ENCODE data around the gene RNF123. TPM values are rescaled to one million over a fixed set of nuclear protein-coding genes. Genes with fewer than 3 reads are reported as not detected.

The RNF123 gene
- total and polyA plus RNA-seq, 2 donors = 15.9 to 29.3 TPM

DNA sequence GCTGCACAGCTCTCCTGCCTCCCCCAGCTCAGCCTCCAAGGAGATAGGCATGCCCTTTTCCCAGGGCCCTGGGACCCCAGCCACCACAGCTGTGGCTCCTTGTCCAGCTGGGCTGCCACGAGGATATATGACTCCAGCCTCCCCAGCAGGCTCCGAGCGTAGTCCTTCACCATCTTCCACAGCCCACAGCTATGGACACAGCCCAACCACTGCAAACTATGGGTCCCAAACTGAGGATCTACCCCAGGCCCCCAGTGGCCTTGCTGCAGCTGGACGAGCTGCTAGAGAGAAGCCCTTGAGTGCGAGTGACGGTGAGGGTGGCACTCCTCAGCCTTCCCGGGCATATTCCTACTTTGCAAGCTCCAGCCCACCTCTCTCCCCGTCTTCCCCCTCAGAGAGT lies 35.7 kb upstream of the RNF123 start:
- no peak for DNase-seq (ENCODE audit: extremely low spot score)
- Histone ChIP-seq H3K4me1 (ENCODE audit: insufficient read depth) (no peaks in the 10 kb centered on the region), H3K4me3 (ENCODE audit: low read depth, low read length) (no peak overlapping the region), H3K27ac (ENCODE audit: low read depth) (no peak overlapping the region), H3K36me3 (ENCODE audit: insufficient read depth) (no peaks in the 10 kb centered on the region)
- WGBS = 68% methylated on average over 8 of the region's 8 CpGs

DNA sequence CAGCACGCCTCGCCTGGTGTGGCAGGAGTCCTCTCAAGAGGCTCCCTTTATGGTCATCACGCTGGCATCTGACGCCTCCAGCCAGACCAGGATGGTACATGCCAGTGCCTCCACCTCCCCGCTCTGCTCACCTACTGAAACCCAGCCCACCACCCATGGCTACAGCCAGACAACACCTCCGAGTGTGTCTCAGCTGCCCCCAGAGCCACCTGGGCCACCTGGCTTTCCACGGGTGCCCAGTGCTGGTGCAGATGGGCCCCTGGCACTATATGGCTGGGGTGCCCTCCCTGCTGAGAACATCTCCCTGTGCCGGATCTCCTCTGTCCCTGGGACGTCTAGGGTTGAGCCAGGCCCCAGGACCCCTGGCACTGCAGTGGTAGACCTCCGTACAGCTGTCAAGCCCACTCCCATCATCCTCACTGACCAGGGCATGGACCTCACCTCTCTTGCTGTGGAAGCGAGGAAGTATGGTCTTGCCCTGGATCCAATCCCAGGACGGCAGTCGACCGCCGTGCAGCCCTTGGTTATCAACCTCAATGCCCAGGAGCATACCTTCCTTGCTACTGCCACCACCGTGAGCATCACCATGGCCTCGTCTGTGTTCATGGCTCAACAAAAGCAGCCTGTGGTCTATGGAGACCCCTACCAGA lies 35.1 kb upstream of the RNF123 start:
- Histone ChIP-seq H3K36me3 (ENCODE audit: insufficient read depth) (no peaks in the 10 kb centered on the region), H3K4me1 (ENCODE audit: insufficient read depth) (no peaks in the 10 kb centered on the region), H3K4me3 (ENCODE audit: low read depth, low read length) (no peak overlapping the region), H3K27ac (ENCODE audit: low read depth) (no peak overlapping the region)
- no peak for DNase-seq (ENCODE audit: extremely low spot score)
- WGBS = 90% methylated on average over 17 of the region's 17 CpGs

GRCh38 chr3:49654955-49655556 lies 34.3 kb upstream of the RNF123 start:
- H3K4me1 ChIP-seq (ENCODE audit: insufficient read depth) = no peaks in the 10 kb centered on the region
- WGBS = 74% methylated on average over 10 of the region's 10 CpGs
- H3K4me3 ChIP-seq (ENCODE audit: low read depth, low read length) = no peak overlapping the region
- H3K27ac ChIP-seq (ENCODE audit: low read depth) = no peak overlapping the region
- no peaks in the 10 kb centered on the region for H3K36me3 ChIP-seq (ENCODE audit: insufficient read depth)
- no peak for DNase-seq (ENCODE audit: extremely low spot score)

DNA sequence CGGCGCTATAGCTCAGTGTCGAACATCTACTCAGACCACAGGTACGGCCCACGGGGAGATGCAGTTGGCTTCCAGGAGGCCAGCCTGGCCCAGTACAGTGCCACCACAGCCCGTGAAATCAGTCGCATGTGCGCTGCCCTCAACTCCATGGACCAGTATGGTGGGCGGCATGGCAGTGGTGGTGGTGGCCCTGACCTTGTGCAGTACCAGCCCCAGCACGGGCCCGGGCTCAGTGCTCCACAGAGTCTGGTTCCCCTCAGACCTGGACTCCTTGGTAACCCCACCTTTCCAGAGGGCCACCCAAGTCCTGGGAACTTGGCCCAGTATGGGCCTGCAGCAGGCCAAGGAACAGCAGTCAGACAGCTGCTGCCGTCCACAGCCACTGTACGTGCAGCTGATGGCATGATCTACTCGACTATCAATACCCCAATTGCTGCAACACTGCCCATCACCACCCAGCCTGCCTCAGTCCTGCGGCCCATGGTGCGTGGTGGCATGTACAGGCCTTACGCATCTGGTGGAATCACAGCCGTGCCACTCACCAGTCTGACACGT lies 33.5 kb upstream of the RNF123 start:
- no peak for DNase-seq (ENCODE audit: extremely low spot score)
- Histone ChIP-seq H3K27ac (ENCODE audit: low read depth) (no peak overlapping the region), H3K4me3 (ENCODE audit: low read depth, low read length) (no peak overlapping the region), H3K4me1 (ENCODE audit: insufficient read depth) (no peaks in the 10 kb centered on the region), H3K36me3 (ENCODE audit: insufficient read depth) (no peaks in the 10 kb centered on the region)
- 95% methylated on average over 19 of the region's 19 CpGs for WGBS

DNA sequence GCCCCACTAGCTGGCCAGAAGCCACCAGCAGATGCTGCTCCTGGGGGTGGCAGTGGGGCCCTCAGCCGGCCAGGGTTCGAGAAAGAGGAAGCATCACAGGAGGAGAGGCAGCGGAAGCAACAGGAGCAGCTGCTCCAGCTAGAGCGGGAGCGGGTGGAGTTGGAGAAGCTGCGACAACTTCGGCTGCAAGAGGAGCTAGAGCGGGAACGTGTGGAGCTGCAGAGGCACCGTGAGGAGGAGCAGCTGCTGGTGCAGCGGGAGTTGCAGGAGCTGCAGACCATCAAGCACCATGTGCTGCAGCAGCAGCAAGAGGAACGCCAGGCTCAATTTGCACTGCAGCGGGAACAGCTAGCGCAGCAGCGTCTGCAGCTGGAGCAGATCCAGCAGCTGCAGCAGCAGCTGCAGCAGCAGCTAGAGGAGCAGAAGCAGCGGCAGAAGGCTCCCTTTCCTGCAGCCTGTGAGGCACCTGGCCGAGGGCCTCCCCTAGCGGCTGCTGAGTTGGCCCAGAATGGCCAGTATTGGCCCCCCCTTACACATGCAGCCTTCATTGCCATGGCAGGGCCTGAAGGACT lies 32.7 kb upstream of the RNF123 start:
- Histone ChIP-seq H3K4me1 (ENCODE audit: insufficient read depth) (no peaks in the 10 kb centered on the region), H3K27ac (ENCODE audit: low read depth) (no peak overlapping the region), H3K36me3 (ENCODE audit: insufficient read depth) (no peaks in the 10 kb centered on the region), H3K4me3 (ENCODE audit: low read depth, low read length) (no peak overlapping the region)
- 54% methylated on average over 18 of the region's 18 CpGs for WGBS
- no peak for DNase-seq (ENCODE audit: extremely low spot score)

GRCh38 chr3:49657208-49657915 lies 32.0 kb upstream of the RNF123 start:
- WGBS = 92% methylated on average over 36 of the region's 36 CpGs
- no peak overlapping the region for H3K4me3 ChIP-seq (ENCODE audit: low read depth, low read length)
- DNase-seq (ENCODE audit: extremely low spot score) = no peak
- no peak overlapping the region for H3K27ac ChIP-seq (ENCODE audit: low read depth)
- no peaks in the 10 kb centered on the region for H3K4me1 ChIP-seq (ENCODE audit: insufficient read depth)
- H3K36me3 ChIP-seq (ENCODE audit: insufficient read depth) = no peaks in the 10 kb centered on the region

GRCh38 chr3:49658711-49659110 lies 30.6 kb upstream of the RNF123 start:
- Histone ChIP-seq H3K36me3 (ENCODE audit: insufficient read depth) (no peaks in the 10 kb centered on the region), H3K4me3 (ENCODE audit: low read depth, low read length) (no peak overlapping the region), H3K27ac (ENCODE audit: low read depth) (no peak overlapping the region), H3K4me1 (ENCODE audit: insufficient read depth) (no peaks in the 10 kb centered on the region)
- DNase-seq (ENCODE audit: extremely low spot score) = no peak
- WGBS = 59% methylated on average over 2 of the region's 2 CpGs

DNA sequence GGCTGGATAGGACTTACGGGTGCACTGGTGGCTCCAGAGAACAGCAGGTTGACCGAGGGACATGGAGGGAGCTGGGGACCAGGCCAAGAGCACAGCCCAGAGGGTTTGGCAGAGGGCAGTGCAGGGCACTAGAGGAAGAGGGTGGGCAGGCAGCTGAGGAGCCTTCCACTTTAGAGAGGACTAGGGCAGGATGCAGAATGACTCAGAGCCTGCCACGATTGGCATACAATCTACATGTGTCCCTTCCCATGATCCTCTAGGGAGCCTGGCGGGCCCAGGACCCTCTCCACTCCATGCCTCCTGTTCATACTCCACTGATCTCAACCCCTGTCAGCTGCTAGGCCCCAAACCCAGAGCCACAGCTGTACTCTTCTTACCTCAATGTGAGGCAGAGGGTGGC lies 29.6 kb upstream of the RNF123 start:
- WGBS = 63% methylated on average over 4 of the region's 4 CpGs
- no peak for DNase-seq (ENCODE audit: extremely low spot score)
- Histone ChIP-seq H3K36me3 (ENCODE audit: insufficient read depth) (no peaks in the 10 kb centered on the region), H3K27ac (ENCODE audit: low read depth) (no peak overlapping the region), H3K4me3 (ENCODE audit: low read depth, low read length) (no peak overlapping the region), H3K4me1 (ENCODE audit: insufficient read depth) (no peaks in the 10 kb centered on the region)

DNA sequence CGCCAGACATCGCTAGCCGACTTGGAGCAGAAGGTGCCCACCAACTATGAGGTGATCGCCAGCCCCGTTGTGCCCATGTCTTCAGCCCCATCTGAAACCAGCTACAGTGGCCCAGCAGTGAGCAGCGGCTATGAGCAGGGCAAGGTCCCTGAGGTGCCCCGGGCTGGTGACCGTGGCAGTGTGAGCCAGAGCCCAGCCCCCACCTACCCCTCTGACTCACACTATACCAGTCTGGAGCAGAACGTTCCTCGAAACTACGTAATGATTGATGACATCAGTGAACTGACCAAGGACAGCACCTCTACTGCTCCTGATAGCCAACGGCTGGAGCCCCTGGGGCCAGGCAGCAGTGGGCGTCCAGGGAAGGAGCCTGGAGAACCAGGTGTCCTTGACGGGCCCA lies 28.1 kb upstream of the RNF123 start:
- Histone ChIP-seq H3K36me3 (ENCODE audit: insufficient read depth) (no peaks in the 10 kb centered on the region), H3K27ac (ENCODE audit: low read depth) (no peak overlapping the region), H3K4me3 (ENCODE audit: low read depth, low read length) (no peak overlapping the region), H3K4me1 (ENCODE audit: insufficient read depth) (no peaks in the 10 kb centered on the region)
- DNase-seq (ENCODE audit: extremely low spot score) = no peak
- WGBS = 85% methylated on average over 14 of the region's 14 CpGs

DNA sequence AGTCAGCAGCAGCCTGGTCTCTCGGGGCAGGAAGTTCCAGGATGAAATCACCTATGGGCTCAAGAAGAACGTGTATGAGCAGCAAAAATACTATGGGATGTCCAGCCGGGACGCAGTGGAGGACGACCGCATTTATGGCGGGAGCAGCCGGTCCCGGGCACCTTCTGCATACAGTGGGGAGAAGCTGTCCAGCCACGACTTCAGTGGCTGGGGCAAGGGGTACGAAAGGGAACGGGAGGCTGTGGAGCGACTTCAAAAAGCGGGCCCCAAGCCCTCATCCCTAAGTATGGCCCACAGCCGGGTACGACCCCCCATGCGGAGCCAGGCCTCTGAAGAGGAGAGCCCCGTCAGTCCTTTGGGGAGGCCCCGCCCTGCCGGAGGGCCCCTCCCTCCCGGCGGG lies 27.3 kb upstream of the RNF123 start:
- DNase-seq (ENCODE audit: extremely low spot score) = no peak
- H3K36me3 ChIP-seq (ENCODE audit: insufficient read depth) = no peaks in the 10 kb centered on the region
- no peak overlapping the region for H3K27ac ChIP-seq (ENCODE audit: low read depth)
- no peaks in the 10 kb centered on the region for H3K4me1 ChIP-seq (ENCODE audit: insufficient read depth)
- WGBS = 87% methylated on average over 22 of the region's 22 CpGs
- H3K4me3 ChIP-seq (ENCODE audit: low read depth, low read length) = no peak overlapping the region

DNA sequence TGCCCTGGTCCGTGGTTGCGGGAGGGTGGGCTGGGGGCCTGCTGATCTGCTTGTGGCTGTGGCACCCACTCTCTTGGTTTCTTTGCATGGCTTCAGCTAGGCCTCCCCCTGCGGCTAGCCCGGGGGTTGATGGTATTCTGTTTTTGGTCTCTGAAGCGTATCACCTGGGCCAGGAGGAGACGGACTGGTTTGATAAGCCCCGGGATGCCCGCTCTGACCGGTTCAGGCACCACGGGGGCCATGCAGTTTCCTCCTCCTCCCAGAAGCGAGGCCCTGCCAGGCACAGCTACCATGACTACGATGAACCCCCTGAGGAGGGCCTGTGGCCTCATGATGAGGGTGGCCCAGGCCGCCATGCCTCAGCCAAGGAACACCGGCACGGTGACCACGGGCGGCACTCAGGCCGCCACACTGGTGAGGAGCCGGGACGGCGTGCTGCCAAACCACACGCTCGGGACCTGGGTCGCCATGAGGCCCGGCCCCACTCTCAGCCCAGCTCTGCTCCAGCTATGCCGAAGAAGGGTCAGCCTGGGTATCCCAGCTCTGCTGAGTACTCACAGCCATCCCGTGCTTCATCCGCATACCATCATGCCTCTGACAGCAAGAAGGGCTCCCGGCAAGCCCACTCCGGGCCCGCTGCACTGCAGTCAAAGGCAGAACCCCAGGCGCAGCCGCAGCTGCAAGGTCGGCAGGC lies 26.5 kb upstream of the RNF123 start:
- Histone ChIP-seq H3K4me3 (ENCODE audit: low read depth, low read length) (no peak overlapping the region), H3K4me1 (ENCODE audit: insufficient read depth) (no peaks in the 10 kb centered on the region), H3K36me3 (ENCODE audit: insufficient read depth) (no peaks in the 10 kb centered on the region), H3K27ac (ENCODE audit: low read depth) (no peak overlapping the region)
- WGBS = 93% methylated on average over 34 of the region's 34 CpGs
- no peak for DNase-seq (ENCODE audit: extremely low spot score)

GRCh38 chr3:49663831-49664230 lies 25.5 kb upstream of the RNF123 start:
- no peak for DNase-seq (ENCODE audit: extremely low spot score)
- Histone ChIP-seq H3K4me3 (ENCODE audit: low read depth, low read length) (no peak overlapping the region), H3K27ac (ENCODE audit: low read depth) (no peak overlapping the region), H3K36me3 (ENCODE audit: insufficient read depth) (no peaks in the 10 kb centered on the region), H3K4me1 (ENCODE audit: insufficient read depth) (no peaks in the 10 kb centered on the region)
- WGBS = 97% methylated on average over 1 of the region's 1 CpG

- Histone ChIP-seq H3K27ac (ENCODE audit: low read depth) (no peak overlapping the region), H3K4me1 (ENCODE audit: insufficient read depth) (no peaks in the 10 kb centered on the region), H3K4me3 (ENCODE audit: low read depth, low read length) (no peak overlapping the region), H3K36me3 (ENCODE audit: insufficient read depth) (no peaks in the 10 kb centered on the region)
- 83% methylated on average over 11 of the region's 11 CpGs for WGBS
- DNase-seq (ENCODE audit: extremely low spot score) = no peak
Measured at GRCh38 chr3:49664300-49664699, 25.1 kb upstream of the RNF123 start.

All from urinary bladder (tissue), 4 donors.